Stimulated activated CD4-positive, alpha-beta T cell treated with anti-CD3 and anti-CD28 coated beads, Interleukin-4, amount 100 ng/mL, for 4 hours (primary cell): ENCODE measurements around the gene SIGLEC6.

Experiments used
- DNase-seq, 2 experiments: peaks; one replicate each; pipeline ENCODE4 v3.0.0-alpha.2; 2020

SIGLEC6 gene

DNA sequence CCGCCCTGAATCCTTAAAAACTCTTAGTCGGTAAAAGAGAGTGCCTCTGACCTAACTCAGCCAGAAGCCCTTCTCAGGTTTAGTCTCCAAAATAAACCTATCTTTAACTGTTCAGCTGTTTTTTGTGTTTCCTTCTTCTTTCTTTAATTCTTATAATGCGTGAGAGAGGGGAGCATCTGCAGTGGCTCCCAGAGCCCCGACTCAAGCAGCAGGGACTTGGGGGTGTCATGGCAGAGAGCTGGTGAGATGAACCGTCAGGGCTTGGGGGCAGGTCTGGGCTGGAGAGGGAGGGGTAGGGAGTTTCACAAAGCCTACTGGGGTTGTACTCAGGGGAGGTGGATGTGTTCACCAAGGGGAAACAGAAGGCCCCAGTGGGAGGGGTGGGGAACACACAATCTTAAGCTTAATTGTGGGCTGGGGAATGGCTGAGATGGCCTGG is 16.8 kb upstream of the SIGLEC6 start:
- DNase-seq: no peak

DNA sequence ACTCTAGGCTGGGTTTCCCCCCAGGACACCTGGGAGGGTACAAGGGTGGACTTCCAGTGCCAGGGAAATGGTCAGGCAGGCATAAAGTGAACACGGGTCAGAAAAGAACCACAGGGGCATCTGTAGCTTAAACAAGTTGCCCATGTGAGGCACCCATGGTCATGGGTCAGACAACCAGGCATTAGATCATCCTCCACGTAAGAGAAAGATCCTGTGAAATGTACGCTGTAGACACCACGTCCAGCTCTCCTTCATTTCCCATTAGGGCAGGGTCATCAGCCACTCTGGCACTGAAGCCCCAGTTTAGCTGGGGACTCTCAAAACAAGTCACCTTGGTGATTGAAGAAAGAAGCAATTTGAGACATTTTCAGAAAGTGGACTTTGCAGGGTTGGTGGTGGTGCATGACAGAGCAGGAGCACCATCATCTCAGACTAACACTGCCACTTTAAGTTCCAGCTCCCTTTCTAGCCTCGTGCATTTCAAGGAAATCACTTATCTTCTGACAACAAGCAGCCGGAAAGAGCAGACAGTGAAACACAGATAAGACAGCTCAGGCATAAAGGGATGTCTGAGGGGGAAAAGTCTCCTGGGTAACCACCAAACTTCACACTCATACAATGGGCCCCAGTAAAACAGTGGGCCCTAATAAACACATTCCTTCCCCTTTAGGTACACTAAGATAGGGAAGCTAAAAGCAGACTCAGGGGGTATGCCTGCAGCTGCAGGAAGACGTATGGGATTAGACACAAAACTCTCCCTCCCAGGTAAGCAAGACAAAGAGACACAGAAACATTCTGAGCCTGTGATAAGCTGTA is 16.1 kb upstream of the SIGLEC6 start:
- no peak for DNase-seq

DNA sequence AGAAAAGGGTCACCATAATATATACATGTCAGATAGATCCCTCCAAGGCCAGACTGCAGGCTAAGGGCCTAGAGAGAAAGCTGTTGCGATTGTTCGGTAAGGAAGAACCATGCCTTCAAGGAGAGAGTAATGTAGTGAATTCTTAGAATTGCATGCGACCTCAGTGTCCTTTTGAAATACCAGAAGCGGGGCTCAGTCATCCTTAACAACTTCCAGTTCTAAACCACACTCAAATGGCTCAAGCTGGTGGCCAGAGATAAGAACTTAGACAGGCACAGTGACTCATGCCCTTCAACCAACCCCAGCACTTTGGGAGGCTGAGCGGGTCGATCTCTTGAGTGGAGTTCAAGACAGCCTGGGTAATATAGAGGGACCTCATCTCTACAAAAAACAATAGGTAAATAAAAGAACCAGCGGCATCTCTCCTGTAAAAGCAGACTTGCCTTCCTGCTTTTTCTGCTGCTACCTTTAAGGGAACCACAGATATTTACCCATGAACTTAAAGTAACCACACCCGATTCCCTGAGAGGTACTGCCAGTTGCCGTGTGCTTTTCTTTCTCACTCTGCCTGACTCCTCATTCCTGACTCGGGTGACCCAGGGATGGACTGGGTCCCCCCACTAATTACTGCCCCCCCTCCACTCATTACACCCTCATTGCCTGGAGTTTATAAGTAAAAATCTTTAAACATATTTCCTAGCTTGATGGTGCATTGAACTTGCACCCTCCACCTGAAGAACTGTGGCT is 15.4 kb upstream of the SIGLEC6 start:
- DNase-seq: no peak

DNA sequence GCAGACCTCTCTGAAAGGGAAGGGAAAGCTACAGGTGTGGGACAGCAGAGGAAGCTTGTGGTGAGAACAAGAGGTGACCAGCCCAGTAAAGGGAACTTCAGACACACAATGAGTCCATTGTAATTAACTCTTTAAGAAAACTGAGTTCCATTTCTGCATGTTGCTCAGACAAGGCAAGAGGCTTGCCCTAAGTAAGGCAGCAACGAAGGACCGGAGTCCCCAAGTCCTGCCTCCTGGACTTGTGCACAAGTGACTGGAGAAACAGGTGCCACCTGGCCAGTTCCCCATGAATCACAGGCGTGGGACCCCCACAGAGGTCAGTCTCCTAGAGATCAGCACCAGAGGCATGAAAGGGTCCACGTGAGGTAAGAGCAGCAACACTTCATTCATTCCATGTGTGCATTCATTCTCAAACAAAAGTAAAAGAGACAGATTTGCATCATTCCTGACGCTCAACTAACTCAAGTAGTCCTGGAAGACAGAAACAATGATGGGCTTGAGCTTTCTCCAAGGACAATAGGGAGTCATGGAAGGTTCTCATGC is 14.7 kb upstream of the SIGLEC6 start:
- no peak for DNase-seq

DNA sequence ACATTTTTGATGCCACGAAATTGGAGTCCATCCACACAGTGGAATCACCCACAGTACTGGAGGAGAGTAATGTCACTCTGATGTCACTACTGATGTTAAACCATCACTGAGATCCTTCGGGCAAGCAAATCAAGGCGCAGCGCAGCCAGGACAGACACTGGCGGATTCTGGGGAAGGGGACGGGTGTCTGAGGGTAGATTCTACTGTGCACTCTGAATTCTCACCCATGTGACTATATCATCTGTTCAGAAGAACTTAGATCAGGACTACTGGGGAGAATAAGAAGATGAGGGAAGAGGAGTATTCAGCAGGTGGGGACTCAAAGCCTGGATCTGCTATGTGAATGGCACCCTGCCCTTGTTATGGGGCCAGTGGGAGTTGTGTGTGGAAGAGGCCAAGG is 12.6 kb upstream of the SIGLEC6 start:
- DNase-seq: no peak

DNA sequence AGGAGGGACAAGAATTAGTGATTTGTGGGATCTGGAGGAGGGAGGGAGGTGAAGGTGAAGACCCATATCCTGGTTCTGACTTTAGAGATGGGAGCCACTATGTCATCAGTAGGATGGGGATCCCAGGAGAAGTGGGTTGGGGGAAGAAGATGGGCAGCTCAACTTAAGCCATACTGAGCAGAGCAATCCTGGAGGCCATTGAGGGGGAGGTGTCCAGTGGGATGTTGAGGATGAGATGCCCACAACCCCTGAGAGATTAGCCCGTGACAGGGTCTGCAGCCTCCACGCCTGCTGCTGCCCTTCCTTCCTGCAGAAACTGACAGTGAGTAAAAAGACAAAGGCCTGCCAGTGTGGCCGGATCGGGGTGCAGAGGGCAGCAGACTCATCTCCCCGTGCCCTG is 11.2 kb upstream of the SIGLEC6 start:
- DNase-seq: no peak

DNA sequence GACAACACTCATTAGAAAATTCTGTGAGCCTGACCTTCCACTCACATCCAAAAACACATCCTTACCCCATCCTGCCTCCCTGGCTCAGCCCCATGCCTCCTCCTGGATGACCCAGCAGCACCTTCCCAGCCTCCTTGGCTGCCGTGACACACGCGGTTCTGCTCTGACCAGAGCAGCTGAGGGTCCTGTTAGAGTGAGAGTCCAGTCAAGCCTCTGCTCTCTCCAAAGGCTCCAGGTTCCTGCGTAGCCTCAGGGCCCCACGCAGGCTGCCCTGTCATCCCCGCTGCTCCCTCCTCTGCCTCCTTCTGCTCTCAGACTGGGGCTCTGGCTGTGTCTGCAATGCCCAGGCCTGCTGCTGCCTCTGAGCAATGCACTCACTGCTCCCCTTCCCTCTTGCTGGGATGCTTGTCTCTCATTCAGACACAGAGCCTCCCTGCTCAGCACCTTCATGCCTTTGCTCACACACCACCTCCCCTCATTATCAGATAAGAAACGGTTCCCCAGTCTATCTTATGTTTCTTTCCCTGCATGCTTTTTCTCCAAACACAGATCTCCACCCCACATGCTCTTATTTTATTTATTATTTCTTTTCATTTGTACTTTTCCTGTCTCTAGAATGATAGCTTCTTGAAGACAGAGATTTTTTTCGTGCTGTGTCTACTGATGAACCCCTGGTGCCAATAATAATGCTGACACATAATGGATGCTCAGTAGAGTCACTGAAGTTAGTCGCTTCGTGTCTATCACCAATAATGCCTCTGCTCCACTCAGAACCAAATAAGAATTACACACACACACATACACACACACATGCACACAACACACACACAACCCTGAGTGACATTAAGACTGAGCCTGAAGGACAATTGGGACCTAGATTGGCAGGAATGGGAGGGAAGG is 10.2 kb upstream of the SIGLEC6 start:
- DNase-seq: no peak

DNA sequence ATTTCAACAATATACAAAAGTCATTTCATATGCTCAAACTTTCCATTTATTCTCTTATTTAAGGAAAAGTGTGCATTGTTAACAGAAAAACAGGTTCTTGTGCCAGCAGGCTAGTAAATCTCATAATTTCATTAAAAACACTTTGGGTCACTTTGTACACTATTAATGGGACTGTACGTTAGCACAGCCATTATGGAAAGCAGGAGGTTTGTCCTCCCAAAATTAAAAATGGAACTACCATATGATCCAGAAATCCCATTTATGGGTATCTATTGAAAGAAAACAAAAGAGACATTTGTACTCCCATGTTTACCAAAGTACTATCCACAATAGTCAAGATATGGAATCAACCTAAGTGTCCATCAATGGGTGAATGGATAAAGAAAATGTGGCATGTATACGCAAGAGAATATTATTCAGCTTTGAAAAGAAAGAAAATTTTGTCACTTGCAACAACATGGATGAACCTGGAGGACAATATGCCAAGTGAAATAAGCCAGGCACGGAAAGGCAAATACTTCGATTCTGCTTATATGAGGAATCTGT is 8.4 kb upstream of the SIGLEC6 start:
- no peak for DNase-seq

DNA sequence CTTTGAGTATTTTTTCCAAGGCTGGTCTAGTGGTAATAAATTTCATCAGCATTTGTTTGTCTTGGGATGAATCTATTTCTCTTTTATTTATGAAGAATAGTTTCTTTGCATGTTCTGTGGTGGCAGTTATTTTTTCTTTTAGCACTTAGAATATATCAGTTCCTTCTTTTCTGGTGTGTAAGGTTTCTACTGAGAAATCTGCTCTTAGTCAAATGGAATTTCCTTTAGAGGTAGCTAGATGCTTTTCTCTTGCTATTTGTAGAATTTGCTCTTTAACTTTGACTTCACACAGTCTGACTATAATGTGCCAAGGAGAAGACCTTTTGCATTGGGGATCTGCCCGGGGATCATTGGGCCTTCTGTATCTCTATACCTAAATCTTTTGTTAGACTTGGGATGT is 4.1 kb upstream of the SIGLEC6 start:
- DNase-seq: no peak

DNA sequence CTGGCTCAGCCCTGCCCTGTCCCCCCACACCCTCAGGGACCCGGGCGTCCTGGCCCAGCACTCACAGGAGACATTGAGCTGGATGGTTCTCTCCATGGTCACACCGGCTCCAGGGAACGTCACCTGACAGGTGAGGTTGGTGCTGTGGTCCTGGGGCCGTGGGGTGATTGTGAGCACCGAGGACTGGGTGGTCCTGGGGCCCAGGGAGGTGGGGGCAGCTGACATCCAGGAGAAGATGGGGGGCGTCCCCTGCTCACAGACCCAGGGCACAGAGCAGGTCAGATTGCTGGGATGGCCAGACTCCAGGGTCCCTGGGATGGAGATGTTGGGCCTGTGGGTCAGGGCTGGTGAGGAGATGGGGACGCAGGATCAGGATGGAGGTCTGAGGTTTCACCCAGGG is 854 bp downstream of the SIGLEC6 start:
- no peak for DNase-seq

DNA sequence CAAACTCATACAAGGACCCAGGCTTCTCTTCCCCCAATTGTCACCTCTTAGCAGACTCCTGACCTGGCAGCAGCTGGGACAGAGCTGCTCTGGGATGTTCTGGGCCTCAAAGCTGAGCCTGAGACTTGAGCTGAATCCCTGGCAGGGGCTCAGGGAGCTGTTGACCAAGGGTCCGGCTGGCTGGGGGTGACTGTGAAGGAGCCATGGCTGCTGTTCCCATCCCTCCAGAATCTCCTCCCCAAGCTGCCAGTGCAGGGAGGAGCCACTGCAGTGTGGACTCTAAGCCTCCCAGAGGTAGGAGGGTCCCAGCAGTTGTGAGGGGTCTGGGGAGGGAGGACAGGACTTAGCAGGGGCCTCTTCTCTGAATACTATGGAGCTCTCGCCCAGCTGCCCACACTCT is 2.2 kb downstream of the SIGLEC6 start:
- DNase-seq: no peak

DNA sequence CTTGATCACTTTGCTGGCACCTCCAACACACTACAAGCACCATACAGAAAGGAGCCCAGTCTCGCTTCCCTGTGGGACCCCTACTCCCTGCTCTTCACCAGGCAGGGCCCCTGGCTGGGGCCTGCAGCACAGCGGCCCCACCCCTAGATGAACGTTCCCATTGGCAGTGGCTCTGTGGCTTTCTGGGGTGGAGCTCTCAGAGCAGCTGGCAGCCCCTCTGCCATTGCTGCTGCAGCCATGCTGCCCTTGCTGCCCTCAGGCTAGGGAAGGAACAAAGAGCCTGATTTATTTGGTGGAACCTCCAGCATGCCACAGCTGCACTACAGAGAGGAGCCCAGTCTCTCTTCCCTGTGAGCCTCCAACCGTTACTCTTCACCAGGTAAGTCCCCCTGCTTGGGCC is 5.8 kb downstream of the SIGLEC6 start:
- no peak for DNase-seq

DNA sequence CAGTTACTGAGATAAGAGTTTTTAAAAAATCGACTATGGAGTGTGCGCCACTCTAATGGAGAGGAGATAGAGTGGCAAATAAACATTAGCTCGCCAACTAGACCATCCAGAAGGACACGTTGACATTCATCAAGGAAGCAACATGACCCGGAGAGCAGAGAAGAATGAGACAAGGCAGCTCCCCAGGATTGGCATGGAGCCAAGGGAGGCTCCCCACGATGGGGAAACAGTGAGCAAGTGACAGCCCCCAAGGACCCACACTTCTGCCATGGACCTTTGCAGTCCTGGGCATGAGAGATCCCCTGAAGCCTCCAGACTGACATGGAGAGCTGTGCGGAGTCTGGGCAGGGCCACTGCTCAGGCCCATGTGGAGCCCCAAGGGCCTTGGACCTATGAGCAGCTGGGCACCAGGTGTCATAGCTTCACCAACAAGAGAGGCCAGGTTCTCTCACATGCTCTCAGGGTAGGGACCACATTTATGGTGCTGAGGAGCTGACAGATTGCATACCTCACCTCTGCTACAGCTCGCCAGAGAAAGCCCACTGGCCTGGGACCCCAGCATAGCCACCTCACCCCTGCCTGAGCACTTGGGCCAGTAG is 6.7 kb downstream of the SIGLEC6 start:
- no peak for DNase-seq

DNA sequence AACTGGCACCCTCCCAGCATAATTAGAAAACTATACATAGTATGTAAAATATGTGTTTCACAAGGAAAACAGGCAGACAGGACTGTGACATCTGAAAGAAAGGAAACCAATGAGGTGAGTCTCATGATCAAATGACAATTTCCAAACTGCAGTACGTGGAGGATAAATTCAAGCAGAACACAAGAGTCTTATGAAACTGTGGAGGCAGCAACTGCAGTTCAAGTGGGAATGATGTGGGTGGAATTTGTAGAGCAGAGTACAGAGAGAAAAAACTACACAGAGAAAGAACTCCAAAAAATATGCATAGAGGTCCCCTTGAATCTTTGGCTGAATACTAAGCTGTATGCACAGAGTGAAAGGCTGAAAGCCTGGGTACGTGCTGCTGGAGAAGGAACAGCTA is 9.7 kb downstream of the SIGLEC6 start:
- DNase-seq: no peak

DNA sequence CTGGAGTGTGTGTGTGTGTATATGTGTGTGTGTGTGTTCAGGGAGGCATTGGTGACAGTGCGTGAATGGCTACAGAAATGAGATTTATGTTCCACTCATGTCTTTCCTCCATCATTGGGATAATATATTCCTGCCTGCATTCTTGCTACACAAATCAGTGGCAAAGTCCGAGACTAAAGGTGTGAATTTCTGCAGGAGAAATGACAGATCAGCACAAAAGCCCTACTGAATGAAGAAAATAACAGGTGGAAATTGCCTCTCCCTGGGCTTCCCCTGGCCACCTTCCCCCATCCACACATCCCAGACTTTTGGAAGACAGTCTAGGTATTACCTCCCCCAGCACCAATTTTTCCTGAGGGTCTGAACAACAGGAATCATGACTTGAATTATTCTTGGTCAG is 10.1 kb downstream of the SIGLEC6 start:
- no peak for DNase-seq

DNA sequence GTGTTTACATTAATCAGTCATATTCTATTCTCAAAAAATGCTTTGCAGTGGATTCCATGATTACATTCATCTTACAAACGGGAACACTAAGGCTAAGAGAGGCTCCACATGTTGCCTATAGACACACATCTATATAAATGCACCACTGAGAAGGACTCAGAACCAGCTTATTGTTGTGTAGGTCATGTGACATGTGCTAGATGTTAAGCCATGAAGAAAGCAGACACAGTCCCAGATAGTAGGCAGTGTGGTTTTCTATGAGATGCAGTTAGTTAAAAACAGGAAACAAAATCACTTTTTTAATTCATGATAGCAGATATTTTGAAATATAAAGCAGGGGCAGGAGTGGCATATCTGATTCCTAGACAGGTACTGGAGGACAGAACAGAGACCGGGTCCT is 10.7 kb downstream of the SIGLEC6 start:
- no peak for DNase-seq

DNA sequence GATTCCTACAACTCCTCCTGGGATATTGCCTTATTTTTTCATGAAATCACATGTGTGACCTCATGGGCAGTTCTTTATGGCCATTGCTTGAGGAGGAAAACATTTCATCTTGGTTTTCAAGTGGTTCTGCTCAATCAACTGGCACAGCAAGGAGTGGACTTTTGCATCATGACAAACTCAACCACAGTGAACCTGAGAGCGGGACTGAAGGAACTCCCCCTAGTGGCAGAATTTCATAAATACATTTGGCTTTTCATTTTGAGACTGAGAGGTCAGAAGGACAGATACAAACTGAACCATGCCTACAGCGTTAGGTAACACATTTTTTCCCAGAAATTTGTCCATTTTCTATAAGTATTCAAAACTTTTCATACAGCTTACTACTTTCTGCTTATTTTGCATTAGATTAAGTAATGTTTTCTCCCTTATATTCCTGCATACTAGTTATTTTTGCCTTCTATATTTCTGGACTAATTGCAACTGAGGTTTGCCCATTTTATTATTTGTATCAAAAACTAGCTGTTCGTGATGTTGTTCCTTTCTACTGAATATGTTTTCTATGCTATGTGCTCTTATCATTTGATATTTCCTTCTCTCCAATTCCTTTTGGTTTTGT is 16.5 kb downstream of the SIGLEC6 start:
- peak in 1 of 2 experiments; percentile 17 for DNase-seq

DNA sequence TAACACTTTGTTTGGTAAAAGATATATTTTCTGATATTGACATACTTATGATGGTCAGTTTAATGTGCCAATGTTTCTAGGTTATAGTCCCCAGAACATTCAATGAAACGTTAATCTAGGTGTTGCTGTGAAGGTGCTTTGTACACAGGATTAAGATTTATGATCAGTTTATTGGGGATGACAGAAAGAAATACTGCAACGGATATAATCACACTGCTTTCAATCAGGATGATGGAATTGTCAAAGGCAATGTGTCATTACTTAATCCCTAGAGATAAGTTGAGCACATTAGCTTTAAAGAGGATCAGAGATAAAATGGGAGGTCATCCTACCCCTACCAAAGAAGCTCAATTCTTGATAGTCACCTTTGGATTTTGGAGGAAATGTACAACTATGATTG is 17.5 kb downstream of the SIGLEC6 start:
- DNase-seq: no peak

DNA sequence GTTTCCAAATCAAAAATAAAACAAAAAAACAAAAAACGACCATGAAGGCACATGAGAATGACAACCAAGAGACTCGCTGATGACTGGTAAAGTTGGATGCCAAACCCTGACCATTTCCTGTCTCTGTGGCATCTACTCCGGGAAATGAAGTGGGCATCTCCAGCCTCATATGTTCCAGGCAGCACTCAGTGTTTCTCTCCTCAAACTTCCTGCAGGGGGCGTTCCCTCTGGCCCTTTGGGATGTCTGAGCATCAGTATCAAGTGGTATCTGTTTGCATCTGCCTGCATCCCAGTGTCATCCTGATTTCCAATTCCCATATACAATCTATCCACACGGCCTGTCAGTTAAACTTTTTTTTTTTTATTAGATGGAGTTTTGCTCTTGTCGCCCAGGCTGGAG is 20.1 kb downstream of the SIGLEC6 start:
- DNase-seq: no peak

DNA sequence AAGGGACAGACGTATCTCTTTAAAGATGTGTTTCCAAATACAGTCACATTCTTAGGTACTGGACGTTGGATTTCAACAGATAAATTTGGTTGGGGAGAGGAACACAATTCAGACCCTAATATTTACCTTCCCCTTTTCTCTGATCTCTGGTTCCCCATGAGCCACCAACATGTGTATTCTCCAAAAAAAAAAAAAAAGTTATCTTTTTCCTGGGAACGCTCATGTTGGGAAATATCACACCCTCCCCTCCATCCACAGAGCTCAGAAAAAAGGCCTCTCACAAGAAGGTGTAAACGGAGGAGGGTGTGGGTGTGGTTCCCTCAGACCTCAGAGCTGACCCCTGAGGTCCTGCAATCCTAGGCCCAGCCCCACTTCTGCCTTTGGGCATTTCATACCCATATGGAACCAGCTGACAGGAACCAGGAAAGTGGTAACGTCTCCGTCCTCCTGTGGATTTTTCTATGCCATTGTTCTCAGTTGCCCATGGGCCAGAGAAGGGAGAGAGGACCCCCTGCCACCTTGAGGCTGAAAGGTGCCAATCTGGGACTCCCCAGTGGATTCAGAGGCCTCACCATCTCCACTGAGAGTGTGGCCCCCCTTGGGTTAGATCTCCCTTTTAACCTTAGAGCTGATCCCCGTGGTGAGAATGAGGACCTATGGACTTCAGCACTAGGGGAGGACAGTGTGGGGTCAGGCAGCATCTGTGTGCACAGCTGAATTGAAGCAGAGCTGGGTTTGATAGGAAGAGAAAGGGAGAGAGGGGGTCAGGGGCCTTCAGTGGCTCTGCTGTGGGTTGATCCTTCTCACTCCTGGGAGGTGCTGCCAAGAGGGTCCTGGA is 21.4 kb downstream of the SIGLEC6 start:
- DNase-seq: no peak
